Measurements from ENCODE around the gene KCNC3.

Gene KCNC3

DNA sequence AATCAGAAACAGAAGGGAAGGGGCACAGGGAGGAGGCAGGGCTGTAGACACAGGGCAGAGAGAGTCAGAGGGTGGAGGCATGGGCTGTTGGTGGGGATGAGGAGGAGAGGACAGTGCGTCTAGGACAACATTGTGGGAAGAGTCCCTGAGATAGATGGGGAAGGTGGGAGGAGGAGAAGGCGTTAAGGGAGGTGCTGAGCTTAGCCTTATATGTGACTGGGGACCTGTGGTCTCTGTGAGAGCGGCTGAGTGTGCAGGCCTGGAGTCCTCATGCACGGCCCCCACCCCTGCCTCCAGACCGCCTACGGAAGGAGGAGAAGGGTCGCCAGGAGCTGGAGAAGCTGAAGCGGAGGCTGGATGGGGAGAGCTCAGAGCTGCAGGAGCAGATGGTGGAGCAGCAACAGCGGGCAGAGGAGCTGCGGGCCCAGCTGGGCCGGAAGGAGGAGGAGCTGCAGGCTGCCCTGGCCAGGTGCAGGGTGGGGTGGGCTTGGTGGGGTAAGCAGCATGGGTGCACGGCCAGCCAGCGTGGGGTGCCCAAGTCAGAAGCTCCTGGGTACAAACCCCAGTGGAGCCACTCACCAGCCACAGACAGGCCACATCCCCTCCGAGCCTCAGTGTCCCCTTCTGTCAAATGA, 56.8 kb downstream of the KCNC3 start:
- no peak for DNase-seq

DNA sequence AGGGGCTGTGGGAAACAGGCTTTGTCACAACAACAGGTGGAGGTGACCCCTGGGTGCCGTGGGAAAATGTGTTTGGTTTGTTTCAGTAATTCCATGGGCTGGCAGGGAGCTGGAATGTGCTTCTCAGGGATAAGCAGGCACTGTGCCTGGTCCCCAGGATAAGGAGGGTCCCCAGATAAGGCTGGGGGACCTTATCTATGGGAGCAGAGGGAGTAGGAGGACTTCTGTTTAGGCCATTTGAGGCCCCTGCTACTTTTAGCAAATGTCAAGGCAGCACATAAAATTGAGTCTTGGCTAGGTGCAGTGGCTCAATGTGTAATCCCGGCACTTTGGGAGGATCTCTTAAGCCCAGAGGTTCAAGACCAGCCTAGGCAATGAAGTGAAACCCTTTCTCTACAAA, 59.5 kb downstream of the KCNC3 start:
- no peak for DNase-seq

DNA sequence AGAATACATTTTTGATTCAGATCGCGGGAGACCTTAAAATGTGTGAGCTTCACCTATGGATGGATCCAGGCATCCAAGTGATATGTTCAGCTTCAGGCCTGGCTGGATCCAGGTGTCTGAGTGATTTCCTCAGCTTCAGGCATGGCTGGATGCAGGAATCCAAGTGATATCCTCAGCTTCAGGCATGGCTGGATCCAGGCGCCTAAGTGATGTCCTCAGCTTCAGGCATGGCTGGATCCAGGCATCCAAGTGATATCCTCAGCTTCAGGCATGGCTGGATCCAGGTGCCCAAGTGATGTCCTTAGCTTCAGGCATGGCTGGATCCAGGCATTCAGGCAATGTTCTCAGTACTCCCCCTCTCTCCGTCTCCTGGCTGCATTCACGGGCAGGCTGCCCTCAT, 60.7 kb downstream of the KCNC3 start:
- no peak for DNase-seq

DNA sequence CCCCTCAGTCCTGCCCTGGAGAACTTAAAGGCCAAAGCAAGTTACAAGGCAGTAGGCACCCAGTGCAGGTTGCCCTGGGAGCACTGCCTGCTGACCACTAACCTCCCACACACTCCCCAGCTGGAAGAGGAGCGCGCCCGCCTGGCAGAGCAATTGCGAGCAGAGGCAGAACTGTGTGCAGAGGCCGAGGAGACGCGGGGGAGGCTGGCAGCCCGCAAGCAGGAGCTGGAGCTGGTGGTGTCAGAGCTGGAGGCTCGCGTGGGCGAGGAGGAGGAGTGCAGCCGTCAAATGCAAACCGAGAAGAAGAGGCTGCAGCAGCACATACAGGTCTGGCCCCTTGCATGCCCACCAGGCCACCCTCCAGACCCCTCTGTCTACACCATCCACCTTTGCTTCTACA, 61.1 kb downstream of the KCNC3 start:
- DNase-seq, result no peak

DNA sequence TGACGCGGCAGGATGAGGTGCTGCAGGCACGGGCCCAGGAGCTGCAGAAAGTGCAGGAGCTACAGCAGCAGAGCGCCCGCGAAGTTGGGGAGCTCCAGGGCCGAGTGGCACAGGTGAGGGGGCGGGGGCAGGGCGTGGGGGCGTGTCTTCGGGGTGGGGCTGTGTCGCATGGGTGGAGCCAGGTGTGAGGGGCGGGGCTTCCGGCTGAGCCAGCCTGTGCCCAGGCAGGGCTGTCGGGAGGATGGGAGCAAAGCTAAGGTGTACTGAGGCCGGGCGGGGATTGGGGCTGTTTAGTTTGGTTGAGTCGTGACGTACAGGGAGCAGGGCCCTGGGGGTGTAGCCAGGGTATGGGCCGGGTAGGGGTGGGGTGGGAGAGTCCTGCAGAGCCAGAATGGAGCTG, 62.3 kb downstream of the KCNC3 start:
- peak; percentile 76 for DNase-seq

DNA sequence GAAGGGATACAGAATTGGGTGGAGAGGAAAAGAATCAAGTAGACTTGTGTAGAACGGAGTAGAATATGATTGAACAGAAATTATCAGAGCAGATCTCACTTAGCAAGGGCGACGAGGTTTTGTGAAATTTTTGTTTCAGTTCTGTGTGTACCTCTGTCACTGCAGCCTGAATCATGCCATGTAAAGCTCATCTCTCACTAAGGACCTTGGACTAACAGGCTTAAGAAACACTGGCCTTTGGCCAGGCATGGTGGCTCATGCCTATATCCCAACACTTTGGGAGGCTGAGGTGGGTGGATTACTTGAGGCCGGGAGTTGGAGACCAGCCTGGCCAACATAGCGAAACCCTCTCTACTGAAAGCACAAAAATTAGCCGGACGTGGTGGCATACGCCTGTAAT, 63.1 kb downstream of the KCNC3 start:
- DNase-seq, result no peak

DNA sequence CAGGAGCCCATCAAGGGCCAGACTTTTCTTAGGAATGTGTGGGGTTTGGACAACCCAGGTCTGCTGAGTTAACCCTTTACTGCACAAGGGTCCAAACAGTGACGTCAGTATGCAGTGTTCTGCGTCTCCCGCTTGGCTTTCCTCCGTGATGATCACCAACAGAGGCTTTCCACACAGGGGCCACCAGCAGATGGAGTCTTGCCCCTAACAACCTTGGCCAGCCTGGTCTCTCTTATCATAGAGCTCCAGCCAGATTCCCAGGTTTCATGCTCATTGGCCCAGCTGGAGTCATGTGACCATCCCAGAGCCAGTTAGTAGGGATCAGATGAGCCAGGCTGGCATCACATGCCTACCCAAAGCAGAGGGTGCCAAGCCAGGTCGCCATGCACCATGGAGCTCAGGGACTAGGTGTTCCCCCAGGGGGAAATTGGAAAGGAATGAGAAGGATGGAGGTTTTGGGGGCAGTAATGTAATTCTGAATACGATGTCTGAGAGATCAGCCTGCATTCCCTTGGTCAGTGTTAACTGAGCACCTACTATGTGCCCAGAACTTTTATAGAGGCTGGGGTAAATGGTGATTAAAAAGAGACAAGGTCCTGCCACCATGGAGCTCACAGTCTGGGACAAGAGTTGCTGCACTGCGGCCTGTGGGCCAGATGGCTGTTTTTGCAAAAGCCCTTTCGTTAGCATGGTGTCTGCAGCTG, 64.5 kb downstream of the KCNC3 start:
- DNase-seq, result no peak

DNA sequence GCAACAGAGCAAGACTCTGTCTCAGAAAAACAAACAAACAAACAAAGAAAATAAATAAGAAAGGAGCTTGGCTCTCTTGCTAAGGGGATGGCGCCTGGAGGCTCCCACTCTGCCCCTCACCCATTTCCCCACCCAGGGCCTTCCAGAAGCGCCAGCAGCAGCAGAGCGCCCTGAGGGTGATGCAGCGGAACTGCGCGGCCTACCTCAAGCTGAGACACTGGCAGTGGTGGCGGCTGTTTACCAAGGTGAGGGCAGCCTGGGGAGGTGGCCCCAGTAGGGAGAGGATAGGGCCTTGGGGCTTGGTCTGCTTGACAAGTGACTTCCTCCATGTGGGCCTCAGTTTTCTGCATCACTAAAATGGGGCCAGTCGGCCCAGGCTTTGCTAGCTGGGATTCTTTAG, 66.0 kb downstream of the KCNC3 start:
- no peak for DNase-seq
